Stimulated activated CD8-positive, alpha-beta memory T cell treated with anti-CD3 and anti-CD28 coated beads, Interleukin-7, amount 100 ng/mL, for 24 hours (primary cell): ENCODE results near the gene GRN.
"Not testable (repeated sequence)": the region's sequence is repeated elsewhere in the genome, so short reads cannot be mapped to it uniquely, and the experiment has no call there.

Experiments
- DNase-seq: peaks from one replicate; pipeline ENCODE4 v3.0.0-alpha.2; 2020; ENCODE audit warnings: low read depth

GRN gene

DNA sequence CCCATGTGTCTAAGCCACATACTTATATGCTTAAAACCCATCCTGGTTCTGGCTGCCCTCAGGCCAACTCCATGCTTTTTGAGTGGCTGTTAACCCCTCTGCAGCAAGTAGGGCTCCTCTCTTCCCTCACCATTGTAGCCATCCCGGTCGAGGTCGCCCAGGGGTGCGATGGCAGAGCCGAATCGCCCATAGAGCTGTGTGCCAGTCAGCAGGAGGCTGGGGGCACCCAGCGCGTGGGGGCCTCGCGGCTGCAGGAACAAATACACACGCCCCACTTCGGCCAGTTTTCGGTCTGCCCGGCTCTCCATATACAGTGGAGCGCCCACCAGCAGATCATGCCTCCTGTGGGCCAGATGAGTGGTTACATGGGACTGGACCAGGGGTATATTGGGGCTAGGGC, 38.3 kb downstream of the GRN start:
- no peak for DNase-seq

DNA sequence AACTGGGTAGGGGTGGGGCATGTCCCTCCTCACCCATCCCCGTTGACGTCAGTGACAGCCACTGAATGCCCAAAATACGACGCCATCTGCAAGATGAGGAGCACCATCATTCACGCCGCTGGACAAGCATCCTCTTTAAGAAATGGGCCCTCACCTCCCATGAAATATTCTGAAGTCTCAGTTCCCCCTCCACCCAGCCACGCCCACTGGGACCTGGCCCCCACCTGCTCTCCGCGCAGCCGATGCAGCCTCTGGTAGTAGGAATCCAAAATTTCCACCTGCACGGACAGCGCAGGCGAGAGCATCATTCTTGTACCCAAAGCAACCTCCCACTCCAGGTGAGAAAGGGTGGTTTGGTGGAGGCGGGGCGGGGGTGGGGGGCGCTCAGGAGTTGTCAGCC, 38.8 kb downstream of the GRN start:
- no peak for DNase-seq

DNA sequence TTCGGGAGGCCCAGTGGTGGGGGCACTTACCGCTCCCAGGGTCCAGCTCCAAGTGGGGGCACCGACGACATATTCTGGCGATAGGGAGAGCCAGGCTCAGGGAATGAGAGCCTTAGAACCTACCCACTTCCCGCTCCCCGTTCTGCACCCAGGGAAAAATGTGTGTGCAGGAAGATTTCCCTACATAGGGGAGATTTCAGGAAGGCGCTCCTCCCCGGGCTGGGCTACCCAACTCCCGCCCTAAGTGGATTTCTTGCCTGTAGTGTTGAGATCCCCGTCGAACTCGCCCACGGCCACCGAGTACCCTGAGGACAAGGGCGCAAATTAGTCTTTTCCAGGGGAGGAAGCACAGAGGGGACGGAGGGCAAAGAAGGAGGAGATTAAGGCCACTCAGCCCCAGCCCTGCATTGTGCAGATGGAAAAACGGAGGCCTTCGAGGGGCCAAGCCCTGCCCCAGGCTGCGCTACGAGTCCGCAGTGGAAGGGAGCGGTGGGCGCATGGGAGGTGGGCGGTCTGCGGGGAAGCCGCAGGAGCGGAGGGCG, 39.2 kb downstream of the GRN start:
- DNase-seq, result no peak

- no peak for DNase-seq
Observed at GRCh38 chr17:44384823-44385286, 39.8 kb downstream of the GRN start.

DNA sequence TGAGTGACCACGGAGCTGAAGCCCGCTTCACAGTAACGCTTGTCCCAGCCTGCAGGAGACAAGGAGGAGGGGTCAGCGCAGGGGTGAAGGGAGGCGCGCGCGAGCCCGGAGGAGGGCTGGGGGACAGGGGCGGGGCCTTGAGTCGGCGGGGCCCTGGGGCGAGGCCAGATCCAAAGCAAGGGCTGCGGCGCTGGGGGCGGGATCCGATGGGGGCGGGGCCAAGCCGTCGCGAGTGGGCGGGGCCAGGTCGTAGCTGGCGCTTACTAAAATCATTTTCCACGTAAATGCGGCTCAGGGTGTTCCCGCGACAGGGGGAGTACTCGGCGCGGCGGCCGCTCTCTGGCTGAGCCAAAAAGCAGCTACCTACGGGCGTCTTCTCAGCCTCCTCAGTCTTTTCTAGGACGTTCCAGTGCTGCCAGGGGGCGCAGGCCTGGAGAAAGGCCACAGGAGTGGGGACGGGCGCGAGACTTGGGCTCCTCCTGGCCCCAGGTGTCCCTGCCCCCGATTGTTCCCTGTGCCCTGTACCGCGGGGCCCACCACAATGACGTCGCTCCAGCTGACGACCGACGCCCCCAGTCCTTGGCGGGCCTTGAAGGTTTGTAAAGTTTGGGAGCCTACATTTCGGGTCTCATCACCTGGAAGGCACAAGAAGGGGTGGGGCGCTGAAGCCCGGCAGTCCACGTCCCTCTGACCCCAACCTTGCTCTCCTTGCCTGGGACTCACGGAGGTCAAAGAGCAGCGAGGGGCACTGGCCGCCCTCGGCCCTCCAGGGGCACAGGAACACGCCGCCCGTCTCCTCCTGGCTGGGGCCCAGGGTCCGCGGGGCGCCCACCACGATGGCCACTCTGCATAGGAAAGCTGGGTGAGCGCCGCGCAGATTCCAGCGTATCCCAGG, 40.4 kb downstream of the GRN start:
- peak; percentile 84 for DNase-seq

DNA sequence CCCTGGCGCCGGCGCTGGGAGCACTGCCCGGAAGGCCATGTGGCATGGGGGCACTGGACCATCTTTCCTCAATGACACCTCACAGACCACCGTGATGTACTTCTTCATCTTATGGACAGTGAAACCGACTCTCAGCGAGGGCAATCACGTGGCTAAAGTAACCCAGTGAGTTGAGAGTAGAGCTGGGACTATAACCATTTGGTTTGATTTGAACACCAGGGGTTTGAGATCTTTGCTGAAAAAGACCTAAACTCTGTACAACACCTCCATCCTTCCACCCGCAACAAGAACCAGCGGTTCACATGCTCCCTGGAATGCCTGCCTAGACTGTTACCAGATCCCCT, 41.1 kb downstream of the GRN start:
- DNase-seq, result no peak

- DNase-seq, result no peak
Observed at GRCh38 chr17:44387804-44388203, 42.7 kb downstream of the GRN start.

DNA sequence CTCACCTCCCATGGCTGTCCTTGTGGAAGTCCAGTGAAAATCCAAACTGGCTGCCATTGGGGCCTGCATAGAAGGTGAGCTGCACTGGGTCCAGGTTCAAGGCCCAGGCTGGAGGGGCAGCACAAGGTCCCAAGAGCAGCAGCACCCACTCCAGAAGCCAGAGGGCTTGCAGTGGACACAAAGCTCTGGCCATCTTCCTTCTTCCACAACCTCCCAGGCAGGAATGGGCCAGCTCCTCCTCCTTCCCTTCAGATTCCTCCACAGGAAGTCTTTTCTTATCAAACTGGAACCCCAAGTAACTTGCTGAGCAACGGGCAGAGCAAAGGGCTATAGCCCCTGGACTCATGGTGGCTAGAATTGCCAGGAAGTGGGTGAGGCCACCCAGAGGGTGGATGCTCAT, 44.2 kb downstream of the GRN start, which contains the start of gene ITGA2B:
TSS of gene ITGA2B (minus strand) at position 369 of the 400 bp plus-strand sequence. CDS start at position 193, 176 bp downstream.
- no peak for DNase-seq

DNA sequence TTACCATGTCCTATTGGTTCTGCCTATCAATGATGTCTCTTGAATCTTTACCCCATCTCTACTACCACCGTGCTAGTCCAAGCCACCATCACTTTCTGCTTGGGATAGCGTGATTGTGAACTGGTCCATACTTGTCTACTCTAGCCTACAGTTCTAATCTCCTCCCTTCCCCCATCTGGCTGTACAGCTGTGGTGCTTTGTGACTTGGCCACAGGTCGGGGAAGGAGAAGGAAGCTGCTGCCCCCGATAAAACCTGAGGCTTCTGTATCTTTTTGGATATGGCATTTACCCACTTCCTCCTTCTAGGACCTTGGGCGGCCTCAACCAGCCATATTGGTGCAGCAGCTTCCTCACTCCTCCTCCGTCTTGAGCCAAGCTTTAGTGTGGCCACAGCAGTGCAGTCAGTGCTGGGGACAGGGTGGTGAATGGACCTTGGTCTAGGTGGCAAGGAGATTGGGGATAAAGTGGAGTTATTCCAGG, 44.7 kb downstream of the GRN start:
- no peak for DNase-seq

DNA sequence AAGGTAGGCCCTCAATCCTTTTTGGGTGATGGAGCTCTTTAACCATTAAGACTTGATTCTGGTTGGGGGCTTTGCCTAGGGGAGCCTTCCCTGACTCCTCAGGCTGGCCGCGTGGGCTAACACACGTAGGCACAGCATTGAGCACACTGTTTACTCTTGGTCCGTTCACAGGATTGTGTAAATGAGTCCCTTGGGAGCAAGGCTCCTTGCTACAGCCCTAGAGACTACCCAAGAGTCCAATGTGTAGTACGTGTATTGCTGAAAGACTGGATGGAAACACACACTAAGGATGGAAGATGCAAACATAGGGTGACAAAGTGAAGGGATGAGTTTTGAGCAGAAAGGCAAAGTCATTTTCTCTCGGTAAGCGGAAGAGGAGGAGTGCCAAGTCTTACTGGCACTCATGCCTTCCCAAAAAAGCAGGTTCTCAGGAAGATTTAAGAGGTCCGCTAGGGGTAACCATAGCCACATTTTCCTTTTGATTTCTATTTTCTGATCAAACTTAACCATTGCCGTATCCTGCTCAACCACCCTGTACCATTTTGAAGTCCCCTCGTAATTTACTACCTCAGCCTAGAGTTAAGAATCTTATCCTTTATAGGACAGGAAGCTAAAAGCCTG, 45.3 kb downstream of the GRN start:
- DNase-seq, result no peak

DNA sequence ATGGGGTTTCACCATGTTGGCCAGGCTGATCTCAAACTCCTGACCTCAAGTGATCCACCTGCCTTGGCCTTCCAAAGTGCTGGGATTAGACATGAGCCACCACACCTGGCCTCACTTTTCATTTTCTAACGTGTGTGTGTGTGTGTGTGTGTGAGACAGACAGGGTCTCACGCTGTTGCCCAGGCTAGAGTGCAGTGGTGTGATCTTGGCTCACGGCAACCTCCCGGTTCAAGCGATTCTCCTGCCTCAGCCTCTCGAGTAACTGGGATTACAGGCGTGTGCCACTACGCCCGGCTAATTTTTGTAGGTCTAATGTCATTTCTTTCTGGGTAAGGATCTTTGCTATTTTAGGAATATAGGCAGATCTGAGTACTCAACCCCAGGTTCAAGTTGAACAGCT, 49.0 kb downstream of the GRN start:
- not testable (repeated sequence) for DNase-seq

- DNase-seq, result no peak
Observed at GRCh38 chr17:44394833-44395232, 49.7 kb downstream of the GRN start.

DNA sequence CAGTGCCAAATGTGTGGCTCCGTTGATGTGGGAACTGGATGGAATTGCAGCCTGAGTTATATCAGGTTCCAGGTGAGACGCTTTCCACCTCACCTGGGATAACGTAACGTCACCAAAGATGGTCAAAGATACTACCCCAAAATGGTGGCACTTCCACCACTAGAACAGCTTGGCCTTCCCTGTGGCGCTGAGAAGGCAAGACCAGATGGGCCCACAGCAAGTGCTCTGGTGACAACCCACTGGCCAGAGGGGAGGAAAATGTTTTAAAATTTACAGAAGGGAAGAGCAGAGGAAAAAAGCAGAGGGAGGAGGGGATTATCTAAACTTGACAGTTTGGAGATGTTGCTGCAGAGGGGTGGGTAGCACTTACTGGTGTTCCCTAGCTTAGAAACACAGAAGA, 51.8 kb downstream of the GRN start:
- no peak for DNase-seq

- no peak for DNase-seq
Observed at GRCh38 chr17:44397479-44398440, 52.7 kb downstream of the GRN start.

GRCh38 chr17:44398692-44399691, 53.9 kb downstream of the GRN start:
- DNase-seq, result no peak

DNA sequence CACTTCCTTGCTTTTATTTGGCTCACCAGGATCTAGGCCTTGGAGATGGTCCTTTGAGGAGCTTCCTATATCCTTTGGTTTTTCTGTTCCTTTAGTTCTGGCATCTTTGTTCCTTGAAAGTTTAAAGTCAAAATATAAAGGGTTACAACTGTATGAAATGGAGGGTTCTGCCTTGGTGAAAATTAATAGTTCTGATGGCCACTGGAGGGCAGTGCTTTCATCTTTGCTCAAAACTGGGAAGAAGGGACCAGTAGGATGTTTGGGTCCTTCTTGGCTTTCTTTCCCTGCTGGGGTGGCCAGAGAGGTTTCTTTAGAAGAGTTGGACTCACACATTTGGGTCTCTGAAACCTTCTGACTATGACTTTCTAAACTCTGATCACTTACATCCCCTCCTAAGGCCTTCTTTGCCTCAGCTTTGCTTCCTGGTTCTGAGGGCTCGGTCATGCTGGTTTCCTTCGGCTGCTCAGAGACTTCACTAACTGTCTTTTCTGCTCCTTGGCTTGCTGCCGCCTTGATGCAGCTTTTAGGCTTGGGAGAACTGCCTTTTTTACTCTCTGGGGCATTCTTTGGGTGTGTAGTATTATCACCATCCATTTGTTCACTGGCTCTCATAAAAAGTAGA, 55.2 kb downstream of the GRN start:
- no peak for DNase-seq
